GM18520 (cell line): ENCODE measurements around the gene AQP10.
"Not testable (repeated sequence)": the region's sequence is repeated elsewhere in the genome, so short reads cannot be mapped to it uniquely, and the experiment has no call there.

Experiments used
- ATAC-seq: cut with Tn5 transposase; IDR thresholded peaks from one replicate; pipeline ENCODE4 v1.9.1; 2021; ENCODE audit not compliant: unreplicated experiment

AQP10 gene

GRCh38 chr1:154342836-154343472 lies 22.1 kb downstream of the AQP10 start:
- ATAC-seq = no peak

GRCh38 chr1:154344977-154345837 lies 24.3 kb downstream of the AQP10 start:
- ATAC-seq = no peak

DNA sequence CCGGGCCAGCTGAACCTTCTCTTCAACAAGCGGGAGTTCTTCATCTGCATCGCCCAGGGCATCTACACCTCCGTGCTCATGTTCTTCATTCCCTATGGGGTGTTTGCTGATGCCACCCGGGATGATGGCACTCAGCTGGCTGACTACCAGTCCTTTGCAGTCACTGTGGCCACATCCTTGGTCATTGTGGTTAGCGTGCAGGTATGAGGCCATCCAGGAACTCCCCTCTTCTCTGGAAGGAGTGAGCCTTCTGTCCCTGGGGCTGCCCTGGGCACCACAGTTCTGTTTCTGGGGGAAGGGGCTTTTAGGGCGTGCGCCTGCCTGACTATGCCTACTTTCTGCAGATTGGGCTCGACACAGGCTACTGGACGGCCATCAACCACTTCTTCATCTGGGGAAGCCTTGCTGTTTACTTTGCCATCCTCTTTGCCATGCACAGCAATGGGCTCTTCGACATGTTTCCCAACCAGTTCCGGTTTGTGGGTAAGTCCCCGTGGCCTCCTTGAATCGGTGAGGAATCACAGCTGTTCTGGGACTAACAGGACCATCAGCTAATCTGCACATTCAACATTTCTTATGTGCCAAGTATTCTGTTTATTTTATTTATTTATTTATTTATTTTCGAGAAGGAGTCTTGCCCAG lies 25.5 kb downstream of the AQP10 start:
- ATAC-seq = no peak

DNA sequence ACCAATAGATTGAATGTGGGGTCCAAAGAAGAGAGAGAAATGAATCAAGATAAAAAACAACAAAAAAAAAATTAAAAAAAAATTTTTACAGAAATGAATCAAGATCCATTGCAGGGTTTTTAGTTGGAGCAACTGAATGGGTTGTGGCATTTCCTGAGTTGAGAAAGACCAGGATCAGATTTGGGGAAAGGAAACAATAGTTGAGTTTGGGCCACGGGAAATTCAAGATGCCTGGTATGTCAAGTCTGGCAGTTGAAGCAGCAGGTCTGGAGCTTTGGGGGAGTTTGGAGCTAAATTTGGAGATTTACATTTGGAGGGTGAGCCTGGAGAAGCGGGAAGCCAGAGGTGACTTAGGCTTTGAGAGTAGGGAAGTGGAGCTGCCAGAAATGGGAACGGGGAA lies 27.1 kb downstream of the AQP10 start:
- no peak for ATAC-seq

DNA sequence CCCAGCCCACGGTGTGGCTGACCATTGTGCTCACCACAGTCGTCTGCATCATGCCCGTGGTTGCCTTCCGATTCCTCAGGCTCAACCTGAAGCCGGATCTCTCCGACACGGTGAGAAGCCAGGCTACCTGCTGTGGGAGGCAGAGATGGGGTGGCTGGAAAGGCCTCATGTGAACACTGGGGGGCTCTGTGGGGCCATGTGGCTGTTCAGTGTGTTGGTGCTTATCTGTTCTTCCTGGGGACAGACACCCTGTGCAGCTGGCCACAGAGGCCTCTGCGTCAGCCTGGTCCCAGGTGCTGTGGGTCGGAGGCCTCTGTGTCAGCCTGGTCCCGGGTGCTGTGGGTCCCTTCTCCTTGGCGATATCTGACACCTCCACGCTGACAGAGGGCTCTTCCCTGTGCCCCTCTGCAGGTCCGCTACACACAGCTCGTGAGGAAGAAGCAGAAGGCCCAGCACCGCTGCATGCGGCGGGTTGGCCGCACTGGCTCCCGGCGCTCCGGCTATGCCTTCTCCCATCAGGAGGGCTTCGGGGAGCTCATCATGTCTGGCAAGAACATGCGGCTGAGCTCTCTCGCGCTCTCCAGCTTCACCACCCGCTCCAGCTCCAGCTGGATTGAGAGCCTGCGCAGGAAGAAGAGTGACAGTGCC lies 27.7 kb downstream of the AQP10 start:
- no peak for ATAC-seq

- no peak for ATAC-seq
Observed at GRCh38 chr1:154349121-154349520, 28.2 kb downstream of the AQP10 start.

DNA sequence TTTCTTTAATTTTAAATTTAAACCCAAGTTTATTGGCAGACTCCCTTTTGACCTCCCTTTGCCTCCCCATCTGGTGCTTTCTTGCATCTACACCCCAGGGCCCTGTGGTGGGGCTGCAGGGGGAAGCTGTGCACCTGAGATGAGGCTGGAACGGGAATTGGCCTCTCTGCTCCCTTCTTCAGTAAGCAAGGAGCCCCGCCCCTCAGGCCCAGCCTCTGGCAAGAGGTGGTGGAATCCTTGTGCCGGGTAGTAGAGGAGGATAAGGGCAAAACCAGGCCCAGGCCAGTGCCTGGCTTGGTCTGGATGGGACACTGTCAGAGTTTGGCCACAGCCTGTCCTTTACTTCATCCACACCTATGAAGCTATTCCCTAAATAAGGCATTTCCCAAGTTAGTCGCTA lies 29.5 kb downstream of the AQP10 start:
- ATAC-seq = no peak

GRCh38 chr1:154351363-154352068 lies 30.6 kb downstream of the AQP10 start:
- no peak for ATAC-seq

GRCh38 chr1:154352245-154352580 lies 31.3 kb downstream of the AQP10 start:
- no peak for ATAC-seq

DNA sequence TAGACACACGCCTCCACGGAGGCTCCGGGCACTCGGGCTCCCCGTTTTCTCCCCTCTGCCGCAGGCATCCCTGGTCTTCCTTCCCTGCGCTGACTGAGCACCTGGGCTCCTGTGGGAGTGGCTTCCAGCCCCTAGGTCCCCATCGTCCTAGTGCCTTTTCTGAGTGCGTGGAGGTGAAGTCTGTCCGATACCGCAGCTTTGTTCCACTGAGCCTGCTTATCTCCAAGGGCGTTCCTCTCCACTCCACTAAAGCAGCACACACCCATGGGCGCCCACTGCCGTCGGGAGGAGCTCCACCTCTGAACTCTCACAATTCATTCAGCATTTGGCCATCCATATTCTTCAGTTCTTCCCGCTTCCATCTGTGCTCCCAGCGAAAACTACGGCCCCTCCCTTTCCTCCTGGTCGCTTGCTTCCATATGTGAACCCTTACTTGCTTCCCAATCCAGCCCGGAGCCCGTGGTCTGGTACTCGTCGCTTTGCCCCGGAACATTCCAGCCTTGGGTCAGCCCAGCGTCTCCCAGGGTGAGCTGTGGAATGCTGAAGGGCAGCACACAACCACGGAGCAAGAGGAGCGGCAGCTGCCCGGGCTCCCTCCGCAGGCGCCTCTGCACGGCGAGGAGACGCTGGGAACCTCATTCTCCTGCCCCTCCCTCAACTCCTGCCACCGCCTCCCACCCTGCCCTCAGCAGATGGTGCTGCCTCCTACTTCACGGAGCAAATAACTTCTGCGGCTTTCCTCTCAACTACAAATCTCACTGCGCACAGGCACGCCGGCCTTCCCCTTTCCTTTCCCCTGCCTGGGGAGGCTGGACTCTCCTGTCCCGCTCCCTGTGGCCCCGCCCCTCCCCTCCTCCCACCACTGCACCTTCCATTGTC lies 31.9 kb downstream of the AQP10 start:
- no peak for ATAC-seq

GRCh38 chr1:154353460-154353904 lies 32.6 kb downstream of the AQP10 start:
- no peak for ATAC-seq

DNA sequence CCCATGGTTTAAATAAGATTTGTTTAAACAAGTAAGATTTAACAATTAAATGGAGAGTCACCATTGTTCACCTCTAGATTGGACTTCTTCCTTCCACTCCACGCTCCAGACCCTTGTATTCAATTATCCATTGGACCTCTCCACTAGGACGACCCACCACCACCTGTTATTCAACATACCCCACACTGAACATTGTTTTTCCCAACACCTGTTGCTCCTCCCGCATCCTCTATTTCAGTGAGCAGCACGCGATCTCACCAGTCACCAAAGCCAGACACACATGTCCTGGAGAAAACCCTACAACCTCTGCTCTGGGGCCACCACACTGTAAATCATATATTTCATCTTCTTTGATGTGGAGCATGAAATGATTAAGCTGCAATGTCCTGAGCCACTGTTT lies 33.1 kb downstream of the AQP10 start:
- ATAC-seq = no peak

GRCh38 chr1:154358519-154358918 lies 37.6 kb downstream of the AQP10 start:
- no peak for ATAC-seq

GRCh38 chr1:154360288-154360687 lies 39.4 kb downstream of the AQP10 start:
- no peak for ATAC-seq

DNA sequence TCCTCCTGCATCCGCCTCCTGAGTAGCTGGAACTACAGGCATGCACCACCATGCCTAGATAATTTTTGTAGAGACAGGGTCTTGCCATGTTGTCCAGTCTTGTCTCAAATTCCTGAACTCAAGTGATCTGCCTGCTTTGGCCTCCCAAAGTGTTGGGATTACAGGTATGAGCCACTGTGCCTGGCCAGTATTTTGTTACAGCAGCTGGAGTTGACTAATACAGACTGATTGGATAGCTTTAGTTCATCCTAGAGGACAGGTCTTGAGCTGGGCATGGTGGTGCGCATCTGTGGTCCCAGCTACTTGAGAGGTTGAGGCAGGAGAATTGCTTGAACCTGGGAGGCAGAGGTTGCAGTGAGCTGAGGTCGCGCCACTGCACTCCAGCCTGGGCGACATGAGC lies 40.0 kb downstream of the AQP10 start:
- not testable (repeated sequence) for ATAC-seq

GRCh38 chr1:154361357-154361756 lies 40.5 kb downstream of the AQP10 start:
- no peak for ATAC-seq

DNA sequence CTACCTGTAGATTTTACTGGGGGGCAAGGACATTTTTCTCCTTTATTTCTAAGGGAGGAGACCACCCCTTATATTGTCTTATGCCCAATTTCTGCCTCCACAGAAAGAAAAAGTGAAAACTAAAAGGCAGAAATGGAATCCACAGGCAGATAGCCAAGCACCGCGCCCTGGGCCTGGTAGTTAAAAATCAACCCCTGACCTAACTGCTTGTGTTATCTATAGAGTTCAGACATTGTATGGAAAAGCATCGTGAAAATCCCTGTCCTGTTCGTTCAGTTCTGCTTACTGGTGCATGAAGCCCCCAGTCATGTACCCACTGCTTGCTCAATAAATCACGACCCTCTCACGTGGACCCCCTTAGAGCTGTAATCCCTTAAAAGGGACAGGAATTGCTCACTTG lies 50.5 kb downstream of the AQP10 start:
- ATAC-seq = no peak

DNA sequence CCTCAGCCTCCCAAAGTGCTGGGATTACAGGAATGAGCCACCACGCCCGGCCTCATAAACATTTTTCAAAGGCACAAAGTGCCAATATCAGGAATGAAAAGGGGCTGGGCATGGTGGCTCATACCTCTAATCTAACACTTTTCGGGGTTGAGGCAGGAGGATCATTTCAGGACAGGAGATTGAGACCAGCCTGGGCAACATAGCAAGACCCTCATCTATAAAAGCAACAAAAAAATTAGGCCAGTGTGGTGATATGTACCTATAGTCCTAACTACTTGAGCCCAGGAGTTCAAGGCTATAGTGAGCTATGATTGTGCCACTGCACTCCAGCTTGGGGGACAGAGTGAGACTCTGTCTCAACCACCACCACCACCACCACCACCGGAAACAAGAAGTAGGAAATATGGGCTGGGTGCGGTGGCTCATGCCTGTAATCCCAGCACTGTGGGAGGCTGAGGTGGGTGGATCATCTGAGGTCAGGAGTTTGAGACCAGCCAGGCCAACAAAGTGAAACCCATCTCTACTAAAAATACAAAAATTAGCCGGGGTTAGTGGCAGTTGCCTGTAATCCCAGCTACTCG lies 53.0 kb downstream of the AQP10 start:
- not testable (repeated sequence) for ATAC-seq
